ENCODE results near the gene GID4.

- no peak for TF ChIP-seq CTCF (IDR thresholded peaks at IDR 0.05)
- TF ChIP-seq POLR2A (IDR thresholded peaks at IDR 0.05): no peak
These were observed 10.2 kb upstream of the GID4 start for GRCh38 chr17:18028952-18029540.

All from body of pancreas (tissue), 4 donors.